Transverse colon (tissue), 3 donors: ENCODE data around the gene C19orf73.

Experiments used
- CTCF ChIP-seq, 5 experiments: fragments of 200-600 bp in 3 of 5; fragments of 450-650 bp in 2 of 5; sonication (generic) in 3 of 5; IDR thresholded peaks; 1 replicate in 2 of 5; 2 replicates in 3 of 5; pipeline ENCODE4 v1.5.1; 2016 to 2017; ENCODE audit warnings: antibody characterized with exemption in 5 of 5, inconsistent platforms in 3 of 5, mild to moderate bottlenecking in 2 of 5, moderate library complexity in 1 of 5
- EP300 ChIP-seq: sonication (generic); formaldehyde crosslinking; IDR thresholded peaks from one replicate; pipeline ENCODE4 v1.6.1; 2017; ENCODE audit warnings: antibody characterized with exemption, low read depth

- TF ChIP-seq CTCF (IDR thresholded peaks at IDR 0.05) (no peak), EP300 (no peak)
These were observed 30.1 kb upstream of the C19orf73 start for GRCh38 chr19:49148784-49149651.
